Measurements from ENCODE around the gene MRPS18A. TPM values are rescaled to one million over a fixed set of nuclear protein-coding genes. Genes with fewer than 3 reads are reported as not detected.

Gene MRPS18A
- total and polyA plus RNA-seq, 2 of the 13 experiments (the other 11 are each of a cell fraction or from before 2014, with no cell fraction given): 87.8 to 89.1 TPM

DNA sequence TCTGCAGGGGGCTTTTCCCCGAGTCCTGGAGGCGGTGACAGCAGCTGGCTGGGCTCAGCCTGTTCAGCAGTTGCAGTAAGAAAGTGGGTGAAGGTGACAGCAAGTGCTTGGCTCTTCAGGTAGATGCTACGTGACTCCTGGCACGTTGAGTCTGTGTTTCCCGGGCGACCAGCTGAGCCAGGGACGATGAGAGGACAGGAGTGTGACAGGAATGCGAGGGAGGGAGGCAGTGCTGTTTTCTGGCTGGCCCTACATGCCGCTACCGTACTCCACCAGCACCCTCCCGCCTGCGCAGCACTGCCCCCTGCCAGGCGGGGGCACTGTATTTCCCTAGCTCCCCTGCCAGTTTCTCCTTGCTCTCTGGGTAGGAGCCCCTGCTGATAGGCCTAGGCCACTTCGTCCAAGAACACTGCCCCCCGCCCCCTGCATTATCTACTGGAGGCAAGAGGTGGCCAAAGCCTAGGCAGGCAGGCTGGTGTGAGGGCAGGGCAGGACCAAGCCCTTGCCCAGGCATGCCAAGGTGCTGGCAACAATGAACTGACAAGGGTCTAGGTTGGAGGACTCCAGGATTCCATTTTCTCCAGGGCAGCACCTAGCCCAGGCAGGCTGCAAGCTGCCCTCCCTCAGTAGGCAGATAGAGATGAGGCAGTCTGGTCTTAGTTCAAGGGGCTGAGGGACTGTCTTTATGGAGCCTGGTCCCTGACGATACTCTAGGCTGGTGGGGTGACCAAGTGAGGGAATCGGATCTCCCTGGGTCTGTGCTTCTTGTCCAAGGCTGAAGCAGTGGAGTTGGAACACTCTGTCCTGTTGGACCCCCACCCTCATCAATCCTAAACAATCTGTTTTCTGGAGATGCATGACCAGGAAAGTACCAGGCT lies 19.2 kb downstream of the MRPS18A start (continued):
- TF ChIP-seq, protein P1, sequence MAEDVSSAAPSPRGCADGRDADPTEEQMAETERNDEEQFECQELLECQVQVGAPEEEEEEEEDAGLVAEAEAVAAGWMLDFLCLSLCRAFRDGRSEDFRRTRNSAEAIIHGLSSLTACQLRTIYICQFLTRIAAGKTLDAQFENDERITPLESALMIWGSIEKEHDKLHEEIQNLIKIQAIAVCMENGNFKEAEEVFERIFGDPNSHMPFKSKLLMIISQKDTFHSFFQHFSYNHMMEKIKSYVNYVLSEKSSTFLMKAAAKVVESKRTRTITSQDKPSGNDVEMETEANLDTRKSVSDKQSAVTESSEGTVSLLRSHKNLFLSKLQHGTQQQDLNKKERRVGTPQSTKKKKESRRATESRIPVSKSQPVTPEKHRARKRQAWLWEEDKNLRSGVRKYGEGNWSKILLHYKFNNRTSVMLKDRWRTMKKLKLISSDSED (CRISPR knock-in tag; IDR thresholded peaks at IDR 0.05): no peak
- no peak for TF ChIP-seq ZNF337 (CRISPR knock-in tag; IDR thresholded peaks at IDR 0.05; ENCODE audit: borderline replicate concordance, low read depth)
- peak; percentile 95 for TF ChIP-seq ARNT2 (CRISPR knock-in tag; IDR thresholded peaks at IDR 0.05; ENCODE audit: low read depth)
- peak; percentile 71; the same call in 1 of the 2 replicates for TF ChIP-seq EEA1 (CRISPR knock-in tag; IDR thresholded peaks at IDR 0.05; ENCODE audit: borderline replicate concordance)
- TF ChIP-seq, protein P2, sequence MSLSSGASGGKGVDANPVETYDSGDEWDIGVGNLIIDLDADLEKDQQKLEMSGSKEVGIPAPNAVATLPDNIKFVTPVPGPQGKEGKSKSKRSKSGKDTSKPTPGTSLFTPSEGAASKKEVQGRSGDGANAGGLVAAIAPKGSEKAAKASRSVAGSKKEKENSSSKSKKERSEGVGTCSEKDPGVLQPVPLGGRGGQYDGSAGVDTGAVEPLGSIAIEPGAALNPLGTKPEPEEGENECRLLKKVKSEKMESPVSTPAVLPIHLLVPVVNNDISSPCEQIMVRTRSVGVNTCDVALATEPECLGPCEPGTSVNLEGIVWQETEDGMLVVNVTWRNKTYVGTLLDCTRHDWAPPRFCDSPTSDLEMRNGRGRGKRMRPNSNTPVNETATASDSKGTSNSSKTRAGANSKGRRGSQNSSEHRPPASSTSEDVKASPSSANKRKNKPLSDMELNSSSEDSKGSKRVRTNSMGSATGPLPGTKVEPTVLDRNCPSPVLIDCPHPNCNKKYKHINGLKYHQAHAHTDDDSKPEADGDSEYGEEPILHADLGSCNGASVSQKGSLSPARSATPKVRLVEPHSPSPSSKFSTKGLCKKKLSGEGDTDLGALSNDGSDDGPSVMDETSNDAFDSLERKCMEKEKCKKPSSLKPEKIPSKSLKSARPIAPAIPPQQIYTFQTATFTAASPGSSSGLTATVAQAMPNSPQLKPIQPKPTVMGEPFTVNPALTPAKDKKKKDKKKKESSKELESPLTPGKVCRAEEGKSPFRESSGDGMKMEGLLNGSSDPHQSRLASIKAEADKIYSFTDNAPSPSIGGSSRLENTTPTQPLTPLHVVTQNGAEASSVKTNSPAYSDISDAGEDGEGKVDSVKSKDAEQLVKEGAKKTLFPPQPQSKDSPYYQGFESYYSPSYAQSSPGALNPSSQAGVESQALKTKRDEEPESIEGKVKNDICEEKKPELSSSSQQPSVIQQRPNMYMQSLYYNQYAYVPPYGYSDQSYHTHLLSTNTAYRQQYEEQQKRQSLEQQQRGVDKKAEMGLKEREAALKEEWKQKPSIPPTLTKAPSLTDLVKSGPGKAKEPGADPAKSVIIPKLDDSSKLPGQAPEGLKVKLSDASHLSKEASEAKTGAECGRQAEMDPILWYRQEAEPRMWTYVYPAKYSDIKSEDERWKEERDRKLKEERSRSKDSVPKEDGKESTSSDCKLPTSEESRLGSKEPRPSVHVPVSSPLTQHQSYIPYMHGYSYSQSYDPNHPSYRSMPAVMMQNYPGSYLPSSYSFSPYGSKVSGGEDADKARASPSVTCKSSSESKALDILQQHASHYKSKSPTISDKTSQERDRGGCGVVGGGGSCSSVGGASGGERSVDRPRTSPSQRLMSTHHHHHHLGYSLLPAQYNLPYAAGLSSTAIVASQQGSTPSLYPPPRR (CRISPR knock-in tag; IDR thresholded peaks at IDR 0.05; ENCODE audit: borderline replicate concordance): peak; percentile 79; the same call in 1 of the 2 replicates
- TF ChIP-seq, protein P3, sequence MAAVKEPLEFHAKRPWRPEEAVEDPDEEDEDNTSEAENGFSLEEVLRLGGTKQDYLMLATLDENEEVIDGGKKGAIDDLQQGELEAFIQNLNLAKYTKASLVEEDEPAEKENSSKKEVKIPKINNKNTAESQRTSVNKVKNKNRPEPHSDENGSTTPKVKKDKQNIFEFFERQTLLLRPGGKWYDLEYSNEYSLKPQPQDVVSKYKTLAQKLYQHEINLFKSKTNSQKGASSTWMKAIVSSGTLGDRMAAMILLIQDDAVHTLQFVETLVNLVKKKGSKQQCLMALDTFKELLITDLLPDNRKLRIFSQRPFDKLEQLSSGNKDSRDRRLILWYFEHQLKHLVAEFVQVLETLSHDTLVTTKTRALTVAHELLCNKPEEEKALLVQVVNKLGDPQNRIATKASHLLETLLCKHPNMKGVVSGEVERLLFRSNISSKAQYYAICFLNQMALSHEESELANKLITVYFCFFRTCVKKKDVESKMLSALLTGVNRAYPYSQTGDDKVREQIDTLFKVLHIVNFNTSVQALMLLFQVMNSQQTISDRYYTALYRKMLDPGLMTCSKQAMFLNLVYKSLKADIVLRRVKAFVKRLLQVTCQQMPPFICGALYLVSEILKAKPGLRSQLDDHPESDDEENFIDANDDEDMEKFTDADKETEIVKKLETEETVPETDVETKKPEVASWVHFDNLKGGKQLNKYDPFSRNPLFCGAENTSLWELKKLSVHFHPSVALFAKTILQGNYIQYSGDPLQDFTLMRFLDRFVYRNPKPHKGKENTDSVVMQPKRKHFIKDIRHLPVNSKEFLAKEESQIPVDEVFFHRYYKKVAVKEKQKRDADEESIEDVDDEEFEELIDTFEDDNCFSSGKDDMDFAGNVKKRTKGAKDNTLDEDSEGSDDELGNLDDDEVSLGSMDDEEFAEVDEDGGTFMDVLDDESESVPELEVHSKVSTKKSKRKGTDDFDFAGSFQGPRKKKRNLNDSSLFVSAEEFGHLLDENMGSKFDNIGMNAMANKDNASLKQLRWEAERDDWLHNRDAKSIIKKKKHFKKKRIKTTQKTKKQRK (IDR thresholded peaks at IDR 0.05; ENCODE audit: low read length): no peak
- 0 out of 2 replicates have a peak, but pooled peaks have one; percentile 45 for TF ChIP-seq ZNF12 (CRISPR knock-in tag; IDR thresholded peaks at IDR 0.05)
- no peak for TF ChIP-seq FOSL2 (CRISPR knock-in tag; IDR thresholded peaks at IDR 0.05)
- TF ChIP-seq ZFP90 (CRISPR knock-in tag; IDR thresholded peaks at IDR 0.05; ENCODE audit: borderline replicate concordance): no peak
- TF ChIP-seq ZNF543 (CRISPR knock-in tag; IDR thresholded peaks at IDR 0.05): peak; percentile 94
- TF ChIP-seq, protein P4, sequence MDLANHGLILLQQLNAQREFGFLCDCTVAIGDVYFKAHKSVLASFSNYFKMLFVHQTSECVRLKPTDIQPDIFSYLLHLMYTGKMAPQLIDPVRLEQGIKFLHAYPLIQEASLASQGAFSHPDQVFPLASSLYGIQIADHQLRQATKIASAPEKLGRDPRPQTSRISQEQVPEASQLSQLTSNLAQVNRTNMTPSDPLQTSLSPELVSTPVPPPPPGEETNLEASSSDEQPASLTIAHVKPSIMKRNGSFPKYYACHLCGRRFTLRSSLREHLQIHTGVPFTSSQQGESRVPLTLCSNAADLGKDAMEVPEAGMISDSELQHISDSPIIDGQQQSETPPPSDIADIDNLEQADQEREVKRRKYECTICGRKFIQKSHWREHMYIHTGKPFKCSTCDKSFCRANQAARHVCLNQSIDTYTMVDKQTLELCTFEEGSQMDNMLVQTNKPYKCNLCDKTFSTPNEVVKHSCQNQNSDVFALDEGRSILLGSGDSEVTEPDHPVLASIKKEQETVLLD (CRISPR knock-in tag; IDR thresholded peaks at IDR 0.05; ENCODE audit: low read depth): no peak
- TF ChIP-seq, protein P5, sequence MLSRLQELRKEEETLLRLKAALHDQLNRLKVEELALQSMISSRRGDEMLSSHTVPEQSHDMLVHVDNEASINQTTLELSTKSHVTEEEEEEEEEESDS (CRISPR knock-in tag; IDR thresholded peaks at IDR 0.05; ENCODE audit: borderline replicate concordance): no peak
- no peak for TF ChIP-seq IKZF1 (IDR thresholded peaks at IDR 0.05)
- TF ChIP-seq ZNF350 (CRISPR knock-in tag; IDR thresholded peaks at IDR 0.05; ENCODE audit: borderline replicate concordance, low read depth): peak; percentile 26; the same call in 1 of the 2 replicates
- TF ChIP-seq KDM4B (CRISPR knock-in tag; IDR thresholded peaks at IDR 0.05): 0 out of 2 replicates have a peak, but pooled peaks have one; percentile 28
- TF ChIP-seq ZNF101 (CRISPR knock-in tag; IDR thresholded peaks at IDR 0.05; ENCODE audit: borderline replicate concordance, low read depth): no peak
- no peak for TF ChIP-seq RELA (CRISPR knock-in tag; IDR thresholded peaks at IDR 0.05)

Measured in HepG2 (cell line).